Measurements from ENCODE around the gene TXNDC9.

DNA sequence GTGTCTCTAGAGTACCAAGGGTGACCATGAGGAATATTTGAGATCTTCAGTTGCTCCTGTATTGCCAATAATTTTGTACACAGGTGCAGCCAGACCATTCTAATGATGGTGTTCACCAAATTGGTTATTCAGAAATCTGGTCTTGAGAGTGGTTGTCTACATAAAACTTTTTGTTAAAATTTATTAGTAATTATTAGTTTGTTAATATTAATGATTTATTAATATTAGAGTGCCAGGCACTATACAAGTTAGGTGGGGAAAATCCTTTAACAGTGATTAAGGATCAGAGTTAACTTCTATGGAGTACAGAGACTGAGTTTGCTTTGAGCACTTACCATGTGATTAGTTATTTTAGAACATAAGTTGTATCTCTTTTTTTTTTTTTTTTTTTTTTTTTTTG is 10.1 kb upstream of the TXNDC9 start:
- TF ChIP-seq CTCF (IDR thresholded peaks at IDR 0.05), result no peak
- TF ChIP-seq POLR2A (IDR thresholded peaks at IDR 0.05; ENCODE audit: low read depth), result no peak
- TF ChIP-seq POLR2AphosphoS5 (IDR thresholded peaks at IDR 0.05), result no peak
